ENCODE measurements around the gene INPP5E.
"Not testable (repeated sequence)": the region's sequence is repeated elsewhere in the genome, so short reads cannot be mapped to it uniquely, and the experiment has no call there.

Gene INPP5E

GRCh38 chr9:136426787-136427186, 12.9 kb downstream of the INPP5E start:
- no peak for DNase-seq

DNA sequence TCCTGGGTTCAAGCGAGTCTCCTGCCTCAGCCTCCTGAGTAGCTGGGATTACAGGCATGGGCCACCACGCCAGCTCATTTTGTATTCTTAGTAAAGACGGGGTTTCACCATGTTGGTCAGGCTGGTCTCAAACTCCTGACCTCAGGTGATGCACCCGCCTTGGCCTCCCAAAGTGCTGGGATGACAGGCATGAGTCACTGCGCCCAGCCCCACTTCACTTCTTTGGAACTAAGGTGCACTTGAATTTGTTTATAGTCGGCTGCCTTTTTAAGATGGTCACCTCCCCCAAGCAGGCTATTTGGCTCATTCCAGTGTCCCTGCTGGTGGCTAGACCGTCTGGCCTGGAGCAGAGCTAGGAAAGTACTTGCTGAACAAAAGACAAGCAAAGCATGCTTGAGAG, 14.3 kb downstream of the INPP5E start:
- not testable (repeated sequence) for DNase-seq

- no peak for DNase-seq
These were observed 14.8 kb downstream of the INPP5E start for GRCh38 chr9:136424750-136425362.

GRCh38 chr9:136423432-136424146, 16.1 kb downstream of the INPP5E start:
- no peak for DNase-seq

GRCh38 chr9:136422876-136423275, 16.8 kb downstream of the INPP5E start:
- DNase-seq = no peak

- DNase-seq = no peak
These were observed 17.9 kb downstream of the INPP5E start for GRCh38 chr9:136421791-136422190.

- no peak for DNase-seq
These were observed 20.6 kb downstream of the INPP5E start for GRCh38 chr9:136419092-136419420.

GRCh38 chr9:136418182-136419091, 21.2 kb downstream of the INPP5E start:
- DNase-seq = no peak

DNA sequence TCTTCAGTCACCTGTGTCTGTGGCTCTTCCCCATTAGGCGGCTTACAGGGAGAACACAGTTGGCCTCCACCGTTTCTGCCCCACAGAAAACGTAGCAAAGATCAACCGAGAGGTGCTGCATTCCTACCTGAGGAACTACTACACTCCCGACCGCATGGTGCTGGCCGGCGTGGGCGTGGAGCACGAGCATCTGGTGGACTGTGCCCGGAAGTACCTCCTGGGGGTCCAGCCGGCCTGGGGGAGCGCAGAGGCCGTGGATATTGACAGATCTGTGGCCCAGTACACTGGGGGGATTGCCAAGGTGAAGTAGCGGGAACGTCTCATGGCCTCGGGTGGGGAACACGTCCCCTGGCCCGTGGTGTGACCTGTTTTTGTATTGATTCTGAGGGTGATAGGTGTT, 22.7 kb downstream of the INPP5E start:
- no peak for DNase-seq

DNA sequence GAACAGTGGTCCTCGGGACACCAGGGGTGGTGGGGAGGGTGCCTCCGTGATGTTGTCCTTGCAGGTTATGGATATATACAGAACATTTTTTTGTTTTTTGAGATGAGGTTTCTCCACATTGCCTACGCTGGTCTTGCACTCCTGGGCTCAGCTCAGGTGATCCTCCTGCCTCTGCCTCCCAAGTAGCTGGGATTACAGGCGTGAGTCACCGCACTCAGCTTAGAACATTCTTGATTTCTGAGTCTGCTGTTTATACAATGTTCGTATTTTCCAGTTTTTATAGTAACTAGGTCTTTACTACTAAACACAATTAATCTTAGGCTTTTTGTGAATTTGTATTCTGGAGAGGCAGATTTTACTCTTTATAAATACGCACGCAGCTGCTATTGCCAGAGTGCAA, 23.2 kb downstream of the INPP5E start:
- no peak for DNase-seq

GRCh38 chr9:136412962-136413361, 26.7 kb downstream of the INPP5E start:
- no peak for DNase-seq

DNA sequence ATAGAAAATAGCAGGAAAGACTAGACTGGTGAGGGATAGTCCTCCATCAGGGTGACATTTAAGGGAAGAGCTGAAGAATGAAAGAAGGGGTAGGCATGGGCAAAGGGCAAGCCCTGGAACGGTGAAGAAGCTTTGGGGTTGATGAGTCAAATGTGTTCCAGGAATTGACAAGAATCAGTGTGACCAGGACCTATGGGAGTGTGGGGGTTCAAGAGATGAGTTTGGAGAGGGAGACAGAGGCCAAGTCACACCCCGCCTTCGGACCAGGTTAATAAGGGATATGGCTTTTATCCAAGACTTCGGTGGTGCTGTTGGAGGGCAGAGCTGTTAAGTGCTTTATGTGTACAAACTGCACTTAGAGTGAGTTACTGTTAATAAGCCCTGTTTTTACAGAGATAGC, 28.3 kb downstream of the INPP5E start:
- DNase-seq = no peak

DNA sequence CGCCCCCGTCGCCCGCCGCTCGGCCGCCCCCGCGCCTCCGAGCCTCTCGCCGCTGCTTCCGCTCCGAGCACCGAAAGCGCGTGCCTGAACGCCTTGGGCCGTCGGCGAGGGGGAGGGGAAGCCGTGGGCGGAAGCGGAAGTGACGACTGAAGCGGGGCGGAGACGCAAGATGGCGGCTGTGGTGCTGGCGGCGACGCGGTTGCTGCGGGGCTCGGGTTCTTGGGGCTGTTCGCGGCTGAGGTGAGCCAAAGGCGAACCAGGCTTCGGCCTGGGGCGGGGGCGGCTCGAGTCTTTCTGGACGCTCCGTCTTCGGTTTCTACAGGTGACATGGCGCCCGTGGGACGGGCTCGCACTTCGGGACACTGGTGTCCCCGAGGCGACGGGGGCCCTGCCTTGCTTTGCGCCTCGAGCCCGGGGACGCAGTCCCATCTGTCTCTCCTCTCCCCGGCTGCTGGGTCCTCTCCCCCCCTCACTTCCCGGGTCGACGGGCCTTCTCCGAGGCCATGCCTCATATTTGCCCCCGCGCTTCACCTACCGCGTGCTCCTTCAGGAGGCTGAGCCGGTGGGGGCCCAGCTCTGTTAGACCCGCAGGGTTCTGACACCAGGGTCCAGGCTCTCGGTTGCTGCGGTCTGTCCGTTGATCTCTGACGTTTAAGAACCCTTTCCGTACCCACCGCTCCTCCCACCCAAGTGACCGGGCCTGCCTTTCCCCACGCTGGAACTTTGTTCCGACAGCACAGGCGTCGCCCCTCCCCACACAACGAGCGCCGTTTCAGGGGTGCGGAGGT, 29.0 kb downstream of the INPP5E start, which contains the start of the genes ENTR1 and PMPCA:
TSS of gene ENTR1 (minus strand) at position 115 of the 788 bp plus-strand sequence. CDS start 217 bp downstream, outside the sequence.
TSS of gene PMPCA (plus strand) at position 159 of the 788 bp plus-strand sequence. CDS start at position 170, 11 bp downstream.
- peak; percentile 98 for DNase-seq

DNA sequence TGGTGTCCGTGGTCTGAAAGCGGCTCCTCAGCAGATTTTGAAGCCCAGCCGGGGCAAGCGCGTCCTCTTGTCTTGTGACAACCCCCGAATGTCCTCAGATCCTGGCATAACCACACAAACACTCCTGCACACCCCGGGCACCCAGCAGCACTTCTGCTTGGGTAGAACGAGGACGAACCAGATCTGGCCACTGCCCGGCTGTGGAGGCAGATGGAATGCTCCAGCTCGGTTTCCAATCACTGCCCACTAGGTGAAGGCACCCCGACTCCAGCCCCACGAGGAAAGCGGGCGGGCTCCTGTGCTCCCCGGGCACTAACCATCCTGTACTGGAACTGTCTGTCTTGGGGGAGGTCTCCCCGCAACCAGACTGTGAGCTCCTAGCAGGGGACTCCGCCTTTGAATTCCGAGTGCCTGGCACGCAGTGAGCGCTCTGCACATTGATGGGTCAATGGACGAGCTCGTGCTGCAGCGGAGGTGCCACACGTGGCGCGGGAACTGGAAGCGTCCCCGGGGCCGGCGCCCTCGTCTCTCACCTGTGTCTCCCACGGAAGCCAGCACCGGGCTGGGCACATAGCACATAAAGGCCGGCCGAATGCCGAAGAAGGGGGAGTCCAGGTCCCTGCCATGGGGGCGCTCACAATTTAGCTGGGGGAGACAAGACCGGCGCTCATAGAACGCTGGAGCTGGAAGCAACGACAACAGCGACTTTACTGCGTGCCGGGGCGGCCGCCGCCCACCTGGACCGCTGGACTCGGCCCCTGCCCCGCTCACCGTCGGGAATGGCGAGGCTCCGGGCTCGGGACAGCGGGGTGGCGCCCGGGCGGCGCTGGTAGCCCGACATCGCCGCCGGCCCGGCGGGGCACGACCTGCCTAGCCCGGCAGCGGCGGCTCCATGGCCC, 29.8 kb downstream of the INPP5E start:
- peak; percentile 36 for DNase-seq

- DNase-seq = no peak
These were observed 31.7 kb downstream of the INPP5E start for GRCh38 chr9:136407911-136408310.

DNA sequence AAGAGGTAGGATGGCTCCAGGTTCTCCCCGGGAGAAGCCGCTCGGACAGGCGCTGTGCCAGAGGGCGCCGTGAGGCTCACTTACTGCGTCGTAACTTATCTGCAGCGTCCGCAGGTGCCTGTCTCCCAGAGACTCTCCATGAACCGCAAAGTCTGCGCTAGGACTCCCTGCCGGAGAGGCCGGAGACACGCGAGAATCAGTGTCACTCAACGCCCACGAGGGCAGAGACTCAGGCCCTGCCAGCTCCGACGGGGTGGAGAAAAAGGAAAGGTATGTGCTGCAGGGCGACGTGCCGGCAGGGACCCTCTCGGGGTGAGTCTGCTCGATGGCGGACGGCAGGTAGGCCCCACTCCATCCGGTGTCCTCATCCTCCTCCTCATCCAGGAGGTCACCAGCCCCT, 32.6 kb downstream of the INPP5E start:
- DNase-seq = not testable (repeated sequence)

GRCh38 chr9:136405904-136406303, 33.7 kb downstream of the INPP5E start:
- DNase-seq = not testable (repeated sequence)

DNA sequence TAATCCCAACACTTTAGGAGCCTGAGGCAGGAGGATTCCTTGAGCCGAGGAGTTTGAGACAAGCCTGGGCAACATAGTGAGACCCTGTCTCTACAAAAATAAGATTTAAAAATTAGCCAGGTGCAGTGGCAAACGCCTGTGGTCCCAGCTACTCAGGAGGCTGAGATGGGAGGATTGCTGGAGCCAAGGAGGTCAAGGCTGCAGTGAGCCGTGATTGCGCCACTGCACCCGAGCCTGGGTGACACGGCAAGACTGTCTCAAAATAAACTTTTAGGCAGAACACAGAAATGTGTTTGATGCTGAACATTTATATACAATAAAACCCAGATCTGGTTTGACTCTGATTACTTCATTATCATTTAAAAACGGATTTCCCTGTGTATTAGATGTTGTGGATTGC, 34.2 kb downstream of the INPP5E start:
- no peak for DNase-seq

- DNase-seq = no peak
These were observed 34.9 kb downstream of the INPP5E start for GRCh38 chr9:136404801-136405136.

- peak; percentile 38 for DNase-seq
These were observed 35.5 kb downstream of the INPP5E start for GRCh38 chr9:136403915-136404800.

- DNase-seq = peak; percentile 62
These were observed 36.1 kb downstream of the INPP5E start for GRCh38 chr9:136403538-136403914.

Data from stimulated activated CD4-positive, alpha-beta T cell treated with anti-CD3 and anti-CD28 coated beads, Interleukin-12 subunit alpha, Interleukin-12 subunit beta, amount 100 ng/mL, for 4 hours (primary cell).